Measurements from ENCODE around the gene SLC6A11.

The SLC6A11 gene

DNA sequence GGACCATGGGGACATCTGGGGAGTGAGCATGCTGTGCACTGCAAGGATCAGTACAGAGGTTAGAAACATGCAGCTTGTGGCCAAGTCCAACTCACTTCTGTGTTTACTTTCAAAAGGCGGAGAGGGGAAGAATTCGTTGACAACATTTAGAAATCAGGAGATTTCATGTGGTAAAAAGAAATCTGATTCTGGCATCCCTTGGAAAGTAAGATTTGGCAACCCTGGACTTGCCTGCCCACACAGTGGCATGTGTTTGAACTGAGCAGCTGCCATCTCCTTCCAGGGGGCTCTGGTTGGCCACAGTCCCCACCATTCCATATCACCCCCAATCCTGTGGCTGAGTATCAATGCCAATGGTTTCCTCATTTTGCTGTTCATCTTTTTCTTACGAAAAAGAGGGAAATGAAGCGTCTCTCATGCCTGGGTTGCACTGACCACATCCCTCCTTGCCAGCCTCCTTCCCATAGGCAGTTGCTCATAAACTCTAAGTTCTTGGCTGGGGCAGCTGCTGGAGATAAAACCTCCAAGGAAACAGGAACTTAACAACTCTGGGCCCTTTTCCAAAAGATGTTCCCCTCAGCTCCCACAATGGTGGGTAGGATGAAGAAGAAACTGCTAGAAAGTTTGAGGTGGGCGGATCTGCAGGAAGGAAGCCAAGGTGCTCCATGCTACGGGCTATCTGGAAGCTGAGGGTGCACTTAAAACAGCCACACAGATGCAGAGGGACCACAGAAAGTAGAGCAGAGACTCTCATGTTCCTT lies 29.2 kb downstream of the SLC6A11 start:
- no peak for DNase-seq

DNA sequence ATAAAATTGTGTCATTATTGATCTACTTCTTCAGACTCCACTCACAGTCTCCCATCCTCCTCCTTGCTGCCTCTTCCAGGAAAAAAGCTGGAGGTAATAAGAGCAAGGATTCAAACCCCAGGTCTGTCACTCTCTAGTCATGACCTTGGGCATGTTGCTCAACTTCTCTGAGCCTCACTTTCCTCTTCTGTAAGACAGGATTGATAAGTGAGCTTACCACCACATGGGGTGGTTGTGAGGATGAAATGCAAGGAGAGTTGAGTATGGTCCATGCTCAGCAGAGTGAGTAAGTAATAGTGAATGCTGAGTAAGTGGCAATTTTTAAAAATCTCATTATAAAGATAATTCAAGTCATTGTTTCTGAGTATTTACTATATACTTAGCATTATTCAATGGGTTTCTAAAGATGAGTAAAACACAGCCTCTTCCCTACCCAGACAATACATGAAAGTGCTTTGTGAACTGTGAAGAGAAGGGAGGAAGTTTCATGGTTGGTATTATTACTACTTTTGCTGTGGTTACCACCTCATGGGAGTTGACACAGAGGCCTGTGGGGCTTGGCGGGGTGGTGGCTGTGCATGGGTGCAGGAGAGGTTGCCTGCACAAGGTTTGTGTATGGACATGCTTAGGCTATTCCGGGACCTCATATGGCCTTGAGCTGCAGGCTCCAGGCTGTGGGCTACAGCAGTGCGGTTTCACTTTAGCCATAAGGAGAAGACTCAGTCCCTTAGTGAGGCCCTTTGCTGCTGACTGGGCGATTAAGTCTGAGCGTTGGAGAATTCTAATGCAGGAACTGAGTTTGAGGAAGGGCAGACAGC lies 30.0 kb downstream of the SLC6A11 start:
- DNase-seq, result no peak

DNA sequence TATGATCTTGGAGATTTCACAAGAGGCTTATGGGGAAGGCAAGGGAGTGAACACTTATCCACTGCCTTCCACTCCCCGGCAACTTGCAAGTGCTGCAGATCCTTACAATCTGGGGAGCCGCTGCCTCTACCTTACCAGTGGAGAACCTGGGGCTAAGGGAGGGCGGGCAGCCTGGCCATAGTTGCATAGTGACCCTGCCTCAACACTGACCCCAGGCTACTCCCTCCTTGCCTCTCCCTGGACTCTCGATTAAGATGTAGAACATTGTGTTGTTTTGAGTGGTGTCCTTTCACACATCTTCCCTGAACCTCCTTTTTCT lies 30.6 kb downstream of the SLC6A11 start:
- DNase-seq, result no peak

DNA sequence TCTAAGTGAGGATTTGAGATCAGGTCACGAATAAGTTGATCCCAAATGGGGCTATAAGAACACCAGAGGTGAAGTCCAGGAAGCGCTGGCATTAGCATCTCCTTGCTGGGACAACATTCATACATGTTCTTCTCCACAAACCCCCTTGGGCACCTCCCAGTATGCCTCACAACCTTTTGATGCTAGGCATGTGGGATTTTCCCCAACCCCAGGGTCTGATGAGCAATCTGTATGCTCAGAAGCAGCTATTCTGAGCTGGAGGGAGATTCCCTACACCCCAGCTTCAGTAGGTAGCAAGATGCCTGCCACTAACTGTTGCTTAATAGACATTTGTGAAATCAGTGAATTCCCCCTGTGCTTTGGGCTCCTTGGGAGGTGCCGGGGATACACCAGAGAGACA lies 32.2 kb downstream of the SLC6A11 start:
- DNase-seq, result no peak

DNA sequence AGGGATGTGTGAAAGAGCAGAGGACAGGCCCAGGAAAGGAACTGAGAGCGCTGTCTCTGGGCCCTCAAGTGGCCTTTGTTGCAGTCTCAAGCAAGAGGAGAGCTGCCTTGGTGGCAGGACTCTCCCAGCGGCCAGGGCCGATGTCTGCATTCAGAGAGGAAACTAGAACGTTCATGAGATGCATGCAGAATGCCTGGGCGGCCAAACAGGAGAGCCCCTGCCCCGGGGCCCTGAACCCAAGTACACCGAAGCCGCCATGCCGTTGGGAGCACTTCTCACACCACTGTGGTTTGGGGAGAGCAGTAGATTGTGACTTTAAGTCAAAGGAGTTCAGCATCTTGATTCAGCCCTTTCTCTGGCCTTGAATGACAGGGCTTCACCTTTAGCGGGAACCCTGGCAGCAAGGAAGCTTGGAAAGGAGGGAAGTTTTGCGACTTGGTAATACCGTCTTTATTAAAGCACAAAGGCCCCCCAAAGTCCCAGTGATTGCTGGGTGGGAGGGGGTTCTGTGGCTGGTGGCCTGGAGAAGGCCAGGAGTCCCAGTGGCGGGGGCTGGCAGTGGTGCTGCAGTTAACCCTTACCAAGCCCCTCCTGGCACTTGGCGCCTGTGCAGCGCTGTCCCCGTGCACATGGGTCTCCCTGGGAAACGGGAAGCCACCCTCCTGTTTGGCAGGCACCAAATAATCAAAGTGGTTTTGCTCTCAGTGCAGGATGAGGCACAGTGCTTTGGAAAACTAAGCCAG lies 36.2 kb downstream of the SLC6A11 start:
- DNase-seq, result no peak

DNA sequence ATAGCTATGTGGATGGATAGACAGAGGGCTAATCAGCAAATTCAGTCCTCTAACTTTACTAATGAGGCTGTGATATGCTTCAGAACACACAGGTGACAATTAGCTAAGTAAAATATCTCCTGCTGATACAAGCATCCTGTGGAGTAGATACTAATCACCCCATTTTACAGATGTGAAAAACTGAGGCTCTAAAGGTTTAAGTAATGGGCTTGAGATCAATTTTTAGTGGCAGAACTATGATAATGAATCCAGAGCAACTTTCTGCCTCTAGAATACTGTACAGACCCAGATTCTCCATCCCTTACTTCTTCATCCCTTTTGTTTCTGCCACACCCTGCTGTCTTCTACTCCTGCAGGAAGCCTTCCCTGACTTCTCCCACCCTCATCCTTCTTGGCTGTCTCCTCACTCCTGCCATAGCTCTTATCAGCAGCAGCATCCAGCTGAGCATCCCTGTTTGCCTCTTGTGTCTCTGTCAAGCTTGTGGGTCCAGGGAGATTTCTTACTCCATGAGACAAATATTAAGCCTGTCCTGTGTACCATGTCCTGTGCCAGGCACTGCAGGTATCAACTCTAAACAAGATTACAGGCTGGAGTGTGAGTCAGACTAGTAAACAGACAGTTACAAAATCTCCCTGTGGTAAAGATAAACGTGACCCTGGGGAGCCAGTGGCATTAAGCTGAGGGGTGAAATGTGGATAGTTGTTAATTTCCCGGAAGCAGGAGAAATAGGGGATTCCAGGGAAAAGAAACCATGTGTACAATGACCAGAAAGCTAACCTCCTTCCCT lies 39.2 kb downstream of the SLC6A11 start:
- no peak for DNase-seq

DNA sequence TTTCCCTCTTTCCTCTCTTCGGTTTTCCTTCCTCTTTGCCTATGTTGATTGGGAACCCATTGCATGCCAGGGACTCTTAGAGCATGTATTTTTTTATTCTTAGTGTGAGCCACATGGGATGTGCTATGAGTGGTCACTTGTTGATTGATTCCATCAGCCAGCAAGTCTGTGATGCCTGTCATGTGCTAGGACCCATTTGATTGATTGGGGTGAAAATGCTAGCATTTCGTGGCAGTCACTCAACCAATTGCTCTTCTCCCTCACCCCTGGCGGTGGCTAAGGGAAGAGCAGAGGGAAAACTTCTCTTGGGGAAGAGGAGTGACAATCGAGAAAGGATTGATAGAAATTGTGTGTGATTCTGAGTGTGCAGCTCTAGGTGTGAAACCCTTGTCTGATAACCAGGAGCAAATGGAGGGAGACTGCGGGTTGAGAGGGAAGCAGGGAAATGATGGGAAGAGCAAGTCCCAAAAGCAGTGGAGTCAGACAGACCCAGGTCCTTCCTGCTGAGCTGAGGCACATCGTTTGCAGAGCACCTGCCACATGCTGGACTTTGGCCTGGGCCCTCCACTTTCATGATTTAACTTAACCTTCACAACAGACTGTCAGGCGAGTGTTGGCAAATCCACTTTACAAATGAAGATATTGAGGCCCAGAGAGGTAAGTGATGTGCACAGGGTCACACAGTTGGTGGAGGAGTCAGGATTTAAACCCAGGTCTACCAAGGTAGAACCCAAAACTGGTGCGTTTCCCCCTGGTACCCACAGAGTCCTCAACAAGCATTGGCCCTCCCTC lies 40.0 kb downstream of the SLC6A11 start:
- DNase-seq, result no peak

DNA sequence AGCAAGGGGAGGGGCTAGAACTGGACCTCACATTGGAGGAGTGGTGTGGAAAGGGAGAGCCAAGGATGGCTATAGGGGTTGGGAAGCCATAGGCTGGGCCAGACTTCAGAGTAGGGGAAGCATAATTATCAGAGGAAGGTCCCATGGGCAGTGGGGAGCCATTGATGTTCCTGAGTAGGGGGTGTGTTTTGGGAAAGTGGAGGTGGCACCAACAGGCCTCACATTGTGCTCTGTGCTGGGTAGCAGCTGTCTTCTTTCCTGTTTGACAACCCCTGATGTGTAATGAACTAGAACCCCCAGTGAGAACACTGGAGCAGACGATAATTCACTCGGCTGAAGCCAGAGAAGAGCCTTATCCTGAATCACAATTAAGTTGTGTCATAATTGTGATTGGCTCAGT lies 41.2 kb downstream of the SLC6A11 start:
- DNase-seq, result no peak

DNA sequence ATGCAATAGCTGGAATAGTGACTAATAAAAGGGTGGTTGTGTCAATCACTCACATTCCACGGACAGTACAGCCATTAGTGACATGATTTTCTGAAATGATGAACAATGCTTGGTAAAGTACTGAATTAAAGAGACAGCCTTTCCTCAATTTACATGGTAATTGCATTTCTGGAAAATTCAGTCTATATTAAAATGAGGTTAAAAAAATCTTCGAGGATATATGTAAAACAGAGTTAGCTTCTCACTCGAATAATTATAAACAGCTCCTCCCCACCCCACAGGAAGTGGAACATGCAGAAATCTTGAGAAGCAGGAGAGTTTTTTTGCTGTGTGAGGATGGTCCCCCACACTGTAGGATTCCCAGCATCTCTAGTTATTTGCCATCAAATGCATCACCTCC lies 42.1 kb downstream of the SLC6A11 start:
- no peak for DNase-seq

DNA sequence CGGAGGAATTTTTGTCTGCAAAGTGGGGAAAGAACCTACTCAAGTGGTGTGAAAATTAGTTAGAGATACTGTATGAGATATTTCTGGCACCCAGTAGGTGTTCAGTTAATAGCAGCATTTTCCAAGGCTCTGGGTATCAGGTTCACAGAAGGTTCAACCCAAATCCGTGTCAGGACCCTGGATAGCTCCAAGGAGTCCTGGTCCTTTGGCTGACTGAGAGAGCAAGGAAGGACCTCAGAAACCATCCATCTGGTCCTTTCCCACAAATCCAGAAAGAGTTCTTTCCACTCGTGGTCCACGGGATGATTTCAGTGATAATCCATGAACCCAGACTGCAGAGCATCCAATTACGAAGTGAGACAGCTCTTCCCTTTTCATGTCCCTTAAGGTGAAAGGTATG lies 51.4 kb downstream of the SLC6A11 start:
- no peak for DNase-seq

DNA sequence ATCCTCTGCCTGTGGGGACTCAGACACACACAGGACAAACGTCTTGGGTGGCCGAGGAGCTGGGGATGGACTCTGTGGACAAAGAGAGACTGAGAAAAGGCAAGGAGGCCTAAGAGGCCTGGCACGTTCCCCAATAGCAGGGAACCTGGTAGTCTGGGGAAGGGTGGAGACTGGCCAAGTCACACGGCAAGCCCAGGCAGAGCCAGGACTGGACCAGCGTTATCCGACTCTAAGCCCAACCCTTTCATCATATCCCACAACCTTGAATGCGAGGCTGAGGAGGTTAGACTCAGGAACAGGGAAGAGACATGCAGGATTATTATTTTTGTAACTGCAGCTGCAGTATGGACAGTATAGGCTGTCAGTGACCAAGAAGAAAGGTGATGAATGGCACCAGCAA lies 53.4 kb downstream of the SLC6A11 start:
- no peak for DNase-seq

DNA sequence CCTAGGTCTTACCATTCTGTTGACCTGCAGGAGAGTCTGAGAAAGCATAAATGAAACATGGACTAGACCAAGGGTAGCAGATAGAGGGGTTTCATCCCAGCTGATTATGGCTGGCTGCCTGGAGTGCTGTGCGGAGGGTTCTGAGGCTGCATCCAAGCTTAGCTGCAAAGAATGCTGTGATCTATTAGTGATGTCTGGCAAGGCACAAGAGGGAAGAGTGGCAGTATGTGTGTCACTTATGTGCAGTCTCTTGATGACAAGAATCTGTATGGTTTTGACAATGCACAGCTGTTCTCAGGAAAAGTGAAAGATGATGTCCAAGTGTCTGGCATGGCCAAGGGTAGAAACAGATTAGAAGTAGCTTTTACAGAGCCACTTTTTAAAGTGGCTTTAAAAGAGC lies 54.3 kb downstream of the SLC6A11 start:
- DNase-seq, result no peak

DNA sequence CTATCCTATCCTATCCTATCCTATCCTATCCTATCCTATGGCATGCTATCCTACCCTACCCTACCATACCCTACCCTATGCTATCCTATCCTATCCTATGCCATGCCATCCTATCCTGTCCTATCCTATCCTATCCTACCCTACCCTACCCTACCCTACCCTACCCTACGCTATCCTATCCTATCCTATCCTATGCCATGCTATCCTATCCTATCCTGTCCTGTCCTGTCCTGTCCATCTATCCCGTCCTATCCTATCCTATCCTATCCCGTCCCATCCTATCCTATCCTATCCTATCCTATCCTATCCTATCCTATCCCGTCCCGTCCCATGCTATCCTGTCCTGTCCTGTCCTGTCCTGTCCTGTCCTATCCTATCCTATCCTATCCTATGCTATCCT lies 57.4 kb downstream of the SLC6A11 start:
- no peak for DNase-seq

DNA sequence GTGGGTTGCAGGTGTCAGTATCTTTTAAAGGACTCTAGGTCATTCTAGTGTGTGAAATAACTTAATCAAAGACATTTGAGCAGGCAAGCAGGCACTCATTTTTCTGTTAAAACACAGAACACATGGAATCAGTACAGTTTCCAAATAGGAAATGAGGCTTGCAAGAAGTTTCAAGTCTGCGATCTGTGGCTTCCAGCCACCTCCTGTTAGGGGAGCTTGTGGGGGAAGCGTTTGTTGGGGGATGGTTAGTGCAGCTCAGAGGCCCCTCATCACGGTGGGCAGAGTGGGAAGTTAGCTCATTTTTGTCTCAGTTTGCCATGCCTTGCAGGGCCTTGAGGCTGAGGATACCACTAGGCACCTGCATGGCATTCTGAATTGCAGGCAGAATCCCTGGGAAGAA lies 59.9 kb downstream of the SLC6A11 start:
- no peak for DNase-seq

DNA sequence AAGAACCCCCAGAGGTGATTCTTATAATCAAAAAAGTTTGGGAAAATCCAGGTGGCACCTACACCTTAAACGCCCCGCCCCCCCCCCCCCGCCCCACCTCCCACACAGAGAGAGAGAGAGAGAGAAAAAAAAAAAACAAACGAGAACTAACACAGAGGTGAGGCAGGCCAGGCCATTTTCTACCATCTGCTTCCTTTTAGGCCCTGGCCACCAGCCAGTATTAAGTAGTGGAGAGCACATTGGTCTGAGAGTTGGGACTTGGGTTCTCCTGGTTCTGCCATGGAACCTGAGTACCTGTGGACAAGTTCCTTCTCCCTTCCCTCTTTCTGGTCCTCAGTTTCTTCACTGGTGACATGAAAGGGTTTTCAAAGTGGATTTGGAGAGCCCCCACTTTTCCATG lies 60.6 kb downstream of the SLC6A11 start:
- DNase-seq, result no peak

DNA sequence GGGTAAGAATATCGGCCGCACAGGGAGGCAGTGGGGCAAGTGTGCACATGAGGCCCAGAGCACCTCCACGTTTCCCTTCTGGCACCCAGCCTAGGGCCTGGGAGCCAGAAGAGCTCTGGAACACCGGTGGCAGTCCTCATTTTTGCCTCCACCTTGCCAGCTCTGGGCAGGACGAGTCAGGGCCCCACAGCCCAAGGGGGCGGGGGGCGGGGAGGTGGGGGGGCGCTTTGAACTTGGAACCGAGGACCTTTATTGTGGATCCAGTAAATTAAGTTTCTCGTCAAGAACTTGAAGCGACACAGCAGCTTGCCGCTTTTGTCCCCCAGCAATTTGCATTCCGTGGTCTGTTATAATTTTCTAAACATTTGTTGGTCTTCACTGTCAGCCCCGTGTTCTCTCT lies 66.8 kb downstream of the SLC6A11 start:
- DNase-seq, result no peak

DNA sequence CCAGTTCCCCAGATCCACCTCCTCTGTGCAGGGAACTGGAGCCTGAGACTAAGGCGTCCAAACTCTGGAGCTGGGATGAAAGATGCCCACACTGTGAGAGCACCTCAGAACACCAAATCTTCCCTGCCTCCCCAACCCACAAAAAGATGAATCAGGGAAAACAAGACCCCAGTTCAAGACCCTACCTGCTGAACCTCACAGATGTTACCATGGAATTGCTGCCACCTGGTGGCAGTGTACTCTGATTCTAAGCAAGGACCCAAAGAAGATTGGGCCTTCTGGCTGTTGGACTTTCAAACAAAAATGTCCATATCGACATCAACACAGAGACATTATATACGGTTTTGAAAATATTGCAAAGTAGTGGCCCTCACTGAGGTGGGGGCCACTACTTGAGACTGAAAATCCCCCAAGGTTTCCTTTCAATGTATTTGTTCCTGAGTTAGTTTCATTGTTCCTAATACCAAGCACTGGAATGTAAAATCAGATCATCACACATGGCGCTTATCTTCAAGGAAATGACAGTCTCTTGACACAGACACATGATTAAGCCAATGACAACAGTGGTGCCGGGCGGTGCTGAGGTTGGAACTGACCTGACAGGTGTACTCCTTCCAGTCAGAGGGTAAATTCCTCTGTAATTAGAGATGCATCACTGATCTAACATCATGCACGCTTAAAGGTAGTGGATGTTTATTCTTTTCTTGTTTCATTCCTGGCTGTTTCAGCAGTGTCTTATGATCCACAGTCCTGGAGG lies 67.6 kb downstream of the SLC6A11 start:
- DNase-seq, result no peak

DNA sequence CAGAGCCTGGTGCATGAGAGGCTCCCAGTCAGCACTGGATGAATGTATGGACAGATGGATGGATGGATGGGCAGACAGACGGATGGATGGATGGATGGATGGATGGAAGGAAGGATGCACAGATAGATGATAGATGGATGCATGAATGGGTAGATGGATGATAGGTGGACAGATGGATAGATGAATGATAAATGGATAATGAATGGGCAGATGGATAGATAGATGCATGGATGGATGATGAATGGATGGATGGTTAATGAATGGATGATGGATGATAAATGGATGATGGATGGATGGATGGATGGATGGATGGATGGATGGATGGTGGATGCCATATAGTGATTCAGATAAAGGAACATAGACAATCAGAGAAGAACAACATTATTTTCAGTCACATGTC lies 71.0 kb downstream of the SLC6A11 start:
- DNase-seq, result no peak

DNA sequence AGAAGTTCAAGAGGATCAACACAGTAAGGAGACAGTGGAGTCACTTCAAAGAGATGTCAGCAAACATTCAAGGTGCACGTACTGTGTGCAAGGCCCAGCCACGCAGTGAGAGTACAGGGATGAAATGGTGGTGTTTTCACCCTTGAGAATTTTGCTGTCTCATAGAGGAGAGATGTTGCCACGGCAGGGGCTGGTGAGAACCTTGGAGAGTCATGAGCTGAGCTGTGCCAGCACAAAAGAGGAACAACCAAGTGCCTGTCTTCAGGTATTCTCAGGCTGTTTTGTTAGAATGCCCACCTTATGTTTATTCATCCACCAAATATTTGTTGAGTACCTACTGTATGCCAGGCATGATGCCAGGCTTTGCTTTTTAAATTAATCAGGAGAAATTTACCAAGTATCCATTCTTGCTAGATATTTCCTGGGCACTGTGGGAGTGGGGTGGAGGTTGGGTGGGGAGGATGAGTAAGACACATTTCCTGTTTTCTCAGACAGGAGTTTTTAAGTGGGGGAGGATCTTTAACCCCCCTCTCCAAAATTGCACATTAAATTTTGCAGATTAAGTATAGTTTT lies 72.6 kb downstream of the SLC6A11 start:
- DNase-seq, result no peak

DNA sequence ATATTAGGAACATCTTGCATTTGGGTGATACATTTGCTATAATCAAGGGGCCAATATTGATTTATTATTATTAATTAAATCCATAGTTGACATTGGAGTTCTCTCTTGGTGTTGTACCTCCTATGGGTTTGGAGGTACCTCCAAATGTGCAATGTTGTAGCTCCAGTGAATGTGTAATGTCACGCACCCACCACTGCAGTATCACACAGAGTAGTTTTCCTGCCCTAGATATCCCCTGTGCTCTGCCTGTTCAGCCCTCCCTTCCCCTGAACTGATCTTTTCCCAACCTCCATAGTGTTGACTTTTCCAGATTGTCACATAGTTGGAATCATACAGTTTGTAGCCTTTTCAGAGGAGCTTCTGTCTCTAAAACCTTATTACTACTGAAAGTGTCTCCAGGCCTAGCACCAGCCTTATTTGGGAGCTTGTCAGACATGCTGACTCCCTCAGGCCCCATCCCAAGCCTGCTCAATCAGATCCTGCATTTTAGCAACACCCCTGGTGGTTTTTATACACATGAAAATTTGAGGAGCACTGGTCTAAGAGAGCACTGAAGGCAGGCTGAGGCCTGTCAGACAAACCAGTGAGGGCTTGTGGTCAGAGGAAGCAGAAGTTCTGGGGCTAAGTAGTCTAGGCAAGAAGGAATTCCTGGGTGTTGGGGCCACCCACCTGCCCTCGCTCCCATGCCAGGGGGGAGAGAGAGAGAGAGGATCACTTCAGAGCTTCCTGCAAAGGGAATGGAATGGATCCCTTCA lies 73.4 kb downstream of the SLC6A11 start:
- no peak for DNase-seq
